ENCODE results near the gene PTPRN2.
"Not testable (repeated sequence)": the region's sequence is repeated elsewhere in the genome, so short reads cannot be mapped to it uniquely, and the experiment has no call there.

PTPRN2 gene

DNA sequence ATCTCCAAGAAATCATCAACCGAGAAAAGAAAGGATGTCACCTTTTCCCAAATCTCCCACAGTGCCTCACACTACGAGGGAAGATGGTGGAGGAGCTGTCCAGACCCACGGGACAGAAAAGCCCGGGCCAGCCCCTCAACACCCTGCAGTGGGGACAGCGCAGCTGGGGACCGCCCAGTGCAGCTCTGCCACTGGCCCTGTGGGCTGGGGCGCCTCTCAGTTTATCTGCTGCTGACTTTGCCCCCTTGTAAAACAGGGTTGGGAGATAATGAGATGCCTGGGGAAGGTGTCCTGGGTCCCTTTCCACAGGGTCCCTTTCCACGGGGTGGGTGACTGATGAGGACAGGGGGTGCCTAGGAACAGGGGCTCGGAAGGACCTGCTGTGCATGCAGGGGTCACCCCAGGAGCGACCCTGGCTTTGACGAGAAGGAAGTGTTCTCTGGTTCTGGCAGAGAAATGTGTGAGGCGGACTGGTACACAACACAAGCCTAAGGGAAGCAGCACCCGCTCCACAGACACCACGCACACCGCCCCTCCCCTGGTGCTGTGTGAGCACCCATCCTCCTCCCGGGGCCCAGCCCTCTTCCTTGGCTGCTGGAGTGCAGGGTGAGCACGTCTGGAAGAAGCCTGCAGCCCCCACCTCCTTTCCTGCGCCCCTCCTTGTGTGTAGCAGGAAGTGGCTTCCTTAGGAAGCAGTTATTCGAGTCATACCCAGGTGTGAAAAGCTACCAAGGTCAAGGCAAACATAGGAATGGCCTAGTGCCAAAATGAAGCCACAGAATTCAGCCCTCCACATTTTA, 911.0 kb downstream of the PTPRN2 start:
- DNase-seq (ENCODE audit: low spot score): no peak

DNA sequence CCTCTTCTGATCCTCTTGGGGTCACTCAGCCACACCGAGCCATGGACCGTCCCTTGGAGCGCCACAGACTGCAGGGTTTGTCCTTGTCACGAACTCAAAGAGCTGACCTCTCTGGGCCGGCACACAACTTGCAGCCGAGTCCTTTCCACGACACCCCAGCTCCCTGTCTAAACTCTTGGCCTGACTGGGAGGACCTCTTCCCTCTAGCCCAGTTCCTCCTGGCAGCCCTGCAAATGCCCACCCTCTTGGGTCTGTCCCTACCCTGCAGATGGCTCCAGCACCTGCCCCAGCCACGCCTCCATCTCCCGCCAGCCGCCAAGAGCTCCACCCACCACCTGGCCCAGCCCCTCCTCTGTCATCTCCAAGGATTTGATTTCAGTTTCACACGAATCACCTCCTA, 911.6 kb downstream of the PTPRN2 start:
- DNase-seq (ENCODE audit: low spot score): no peak

DNA sequence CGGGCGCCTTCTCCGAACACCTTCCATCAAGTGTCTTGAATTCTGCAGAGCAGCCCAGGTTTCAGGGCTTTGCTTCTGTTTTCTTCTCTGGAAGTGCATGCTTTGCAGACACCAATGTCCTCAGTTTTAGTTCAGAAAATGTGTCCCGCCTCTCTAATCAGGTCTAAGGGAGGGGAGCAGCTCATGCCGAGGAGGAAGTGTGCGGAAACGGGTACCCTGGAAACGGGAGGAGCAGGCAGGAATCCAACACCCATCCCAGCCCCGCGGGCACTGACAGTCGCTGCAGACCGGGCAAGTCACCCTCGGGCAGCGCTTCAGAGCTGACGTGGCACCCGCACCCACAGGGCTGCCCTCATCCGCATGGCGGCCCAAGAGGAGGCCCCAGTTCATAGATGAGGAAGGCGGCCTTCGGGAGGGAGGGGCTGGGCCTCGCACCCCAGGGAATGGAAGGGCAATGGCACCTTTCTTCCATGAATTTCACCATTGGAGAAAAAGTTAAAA, 912.1 kb downstream of the PTPRN2 start:
- no peak for DNase-seq (ENCODE audit: low spot score)

DNA sequence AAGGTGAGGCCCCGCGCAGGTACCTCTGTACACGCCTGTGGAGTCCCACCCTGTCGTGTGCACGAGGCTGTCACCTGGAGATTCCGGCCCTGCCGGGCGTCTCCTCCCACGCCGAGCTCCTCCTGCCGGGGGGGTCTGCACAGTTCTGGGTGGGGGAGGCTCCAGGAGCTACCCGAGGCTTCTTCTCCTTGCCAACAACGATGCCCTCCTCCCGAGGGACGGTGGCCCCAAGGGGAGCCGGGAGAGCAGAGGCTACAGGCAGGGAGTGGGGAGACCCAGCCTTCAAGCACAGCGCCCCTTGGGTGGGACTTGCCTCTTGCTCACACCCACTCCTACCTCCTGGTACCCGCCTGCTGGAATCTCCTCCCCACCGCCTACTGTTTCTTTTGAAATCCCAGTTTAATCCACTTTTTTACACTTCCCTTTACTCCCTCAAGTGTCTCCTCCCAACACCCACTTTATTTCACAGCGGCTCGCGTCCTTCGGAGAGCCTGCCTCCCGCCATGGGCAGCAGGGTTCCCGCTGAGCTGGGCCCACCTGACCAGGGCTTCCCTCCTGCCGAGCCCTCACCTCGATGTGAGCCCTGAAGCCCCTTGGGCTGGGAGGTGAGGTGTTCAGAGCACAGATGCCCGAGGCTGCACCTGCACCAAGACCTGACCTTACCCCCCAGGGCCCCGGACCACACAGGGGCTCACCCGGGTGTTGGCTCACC, 912.8 kb downstream of the PTPRN2 start:
- no peak for DNase-seq (ENCODE audit: low spot score)

DNA sequence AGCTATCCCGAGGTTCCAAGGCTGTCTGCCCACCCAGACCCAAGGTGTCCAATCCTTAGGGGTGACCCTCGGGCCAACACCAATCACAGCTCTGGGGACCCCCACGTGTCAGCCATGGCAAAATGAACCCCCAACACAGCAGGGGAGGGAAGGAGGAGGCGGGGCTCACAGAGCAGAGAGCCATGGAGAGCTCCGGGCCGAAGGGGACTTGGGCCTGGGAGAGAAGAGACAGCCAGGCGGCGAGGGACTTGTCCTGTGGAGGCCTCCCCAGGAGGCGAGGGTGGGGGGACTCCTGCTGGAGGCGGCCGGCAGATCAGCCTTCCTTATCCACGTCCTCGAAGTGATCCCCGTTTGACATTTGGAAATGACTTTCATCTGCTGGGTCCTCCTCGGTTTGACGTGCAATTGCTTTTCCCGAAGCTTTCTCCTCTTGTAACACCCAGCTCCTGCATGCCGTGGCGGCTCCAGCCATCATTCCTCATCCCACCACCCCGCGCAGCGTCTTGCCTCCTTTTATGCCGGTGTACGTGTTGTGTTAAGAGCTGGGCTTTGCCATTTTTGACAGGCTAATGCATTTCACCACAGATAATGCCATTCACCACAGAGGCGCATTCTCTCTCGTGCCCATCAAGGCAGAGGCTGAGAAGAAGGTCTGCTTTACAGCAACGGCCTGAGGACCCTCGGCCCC, 913.5 kb downstream of the PTPRN2 start:
- no peak for DNase-seq (ENCODE audit: low spot score)

DNA sequence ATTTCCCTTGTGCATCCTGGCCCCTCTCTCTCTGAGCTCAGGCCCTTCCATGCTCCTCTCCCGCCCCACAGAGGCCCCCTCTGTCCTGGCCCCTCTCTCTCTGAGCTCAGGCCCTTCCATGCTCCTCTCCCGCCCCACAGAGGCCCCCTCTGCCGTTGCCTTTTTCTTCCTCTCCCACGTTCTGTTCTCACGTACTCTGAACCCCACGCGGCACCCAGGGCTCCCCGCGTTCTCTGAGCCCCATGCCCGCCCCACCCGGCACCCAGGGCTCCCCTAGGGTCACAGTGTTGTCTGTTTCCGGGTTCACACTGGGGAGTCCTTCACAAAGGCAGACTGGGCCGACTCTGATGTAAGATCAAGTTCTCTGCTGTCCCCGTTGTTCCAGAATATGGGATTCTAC, 914.0 kb downstream of the PTPRN2 start:
- DNase-seq (ENCODE audit: low spot score): no peak

DNA sequence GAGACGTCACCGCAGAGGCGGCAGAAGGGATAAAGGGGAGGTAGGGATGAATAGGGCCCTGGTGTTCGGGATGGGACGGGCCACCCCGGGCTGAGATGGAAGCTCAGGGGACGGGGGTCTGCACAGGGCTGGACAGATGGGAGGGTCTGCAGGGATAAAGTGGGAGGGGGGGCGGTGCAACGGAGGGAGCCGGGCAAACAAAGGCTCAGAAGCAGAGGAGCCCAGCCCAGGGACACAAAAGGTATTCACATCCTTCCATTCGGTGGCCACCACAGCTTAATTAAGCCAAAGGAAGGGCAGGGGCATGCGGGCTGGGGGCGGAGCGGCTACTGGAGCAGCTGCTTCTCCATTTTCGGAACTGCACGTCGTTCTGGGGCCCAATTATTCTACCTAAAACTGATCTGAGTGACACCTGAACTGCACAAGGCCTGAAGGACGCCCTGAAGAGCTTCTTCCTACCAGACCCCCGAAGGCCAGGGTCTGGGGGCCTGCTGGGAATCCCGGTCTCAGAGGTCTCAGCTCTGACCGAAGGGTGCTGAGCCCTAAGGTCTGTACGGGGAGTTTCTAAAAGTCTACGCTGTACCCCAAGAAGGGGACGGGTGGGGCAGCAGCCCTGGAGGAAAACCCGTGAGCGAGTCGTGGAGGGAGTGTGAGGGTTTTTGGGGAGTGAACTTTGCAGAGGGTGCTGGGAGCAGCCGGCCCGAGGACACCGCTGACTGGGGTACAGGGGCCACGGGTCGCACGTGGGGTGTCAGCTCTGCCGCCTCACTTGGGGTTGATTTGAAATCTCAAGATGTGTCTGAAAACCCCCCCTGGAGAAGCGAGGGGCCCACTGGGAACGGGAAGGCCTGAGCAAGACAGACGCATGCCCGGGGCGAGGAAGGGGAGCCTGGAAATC, 916.0 kb downstream of the PTPRN2 start:
- no peak for DNase-seq (ENCODE audit: low spot score)

DNA sequence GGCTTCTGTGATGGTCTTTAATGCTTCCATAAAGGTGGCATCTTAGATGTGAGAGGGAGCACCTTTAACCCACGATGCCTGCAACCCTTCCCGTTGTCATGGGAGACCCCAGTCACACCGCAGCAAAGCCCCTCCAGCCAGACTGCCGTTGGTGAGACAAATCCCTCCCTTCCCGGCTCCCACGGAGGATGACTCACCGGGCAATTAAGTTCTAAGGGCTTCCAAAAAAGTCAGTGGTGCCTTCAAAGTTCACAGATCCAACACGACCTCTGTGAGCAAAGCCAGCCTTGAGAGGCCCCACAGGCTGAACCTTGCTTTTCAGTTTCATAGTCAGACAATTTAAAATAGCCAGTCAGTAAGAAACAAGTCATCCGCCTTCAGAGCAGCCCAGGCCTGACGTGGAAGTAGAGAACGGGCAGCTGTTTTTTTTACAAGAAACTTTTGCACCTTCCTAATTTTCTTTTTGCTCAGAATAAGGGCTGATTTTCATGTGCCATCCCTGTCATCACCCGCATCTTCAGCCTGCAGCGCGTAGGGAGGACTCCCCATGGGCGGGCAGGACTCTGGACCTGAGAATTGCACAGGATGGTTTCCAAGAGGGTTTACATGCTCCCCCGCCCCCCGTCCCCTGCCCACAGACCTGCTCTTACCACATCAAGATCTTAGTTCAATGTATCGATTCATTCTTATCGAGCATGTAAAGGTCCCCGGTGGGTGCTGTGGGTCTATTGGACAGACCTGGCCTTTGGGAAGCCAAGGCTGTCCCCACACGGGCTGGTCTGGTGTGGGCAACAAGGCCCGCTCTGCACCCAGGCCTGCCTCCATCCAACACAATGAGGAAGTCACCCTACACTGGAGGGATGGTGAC, 916.9 kb downstream of the PTPRN2 start:
- no peak for DNase-seq (ENCODE audit: low spot score)

DNA sequence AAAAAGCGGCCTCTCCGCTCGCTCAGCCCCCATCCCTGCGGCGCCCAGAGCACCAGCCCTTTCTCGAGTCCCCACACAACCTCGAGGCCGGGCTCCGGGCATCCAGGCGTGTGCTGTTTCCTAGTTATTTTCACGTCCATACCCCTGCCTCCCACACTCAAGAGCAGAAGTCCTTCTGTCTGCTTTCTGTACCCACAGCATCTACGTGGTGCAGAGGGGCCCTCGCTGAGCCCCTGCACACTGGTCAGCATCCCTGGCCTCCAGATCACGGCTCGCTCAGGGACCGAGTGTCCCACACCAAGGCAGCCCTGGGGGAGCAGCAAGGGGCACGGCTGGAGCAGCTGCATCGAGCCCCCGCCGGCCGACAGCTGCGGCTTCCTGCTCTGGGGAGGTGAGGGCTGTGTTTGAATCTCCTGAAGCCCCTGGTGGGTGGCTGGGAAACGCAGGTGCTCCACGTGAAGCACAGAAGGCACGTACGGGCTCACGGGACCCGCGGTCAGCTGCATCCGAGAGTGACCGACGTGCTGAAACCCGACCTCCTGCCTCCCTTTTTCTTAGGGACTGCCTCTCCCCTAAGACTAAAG, 917.8 kb downstream of the PTPRN2 start:
- DNase-seq (ENCODE audit: low spot score): no peak

DNA sequence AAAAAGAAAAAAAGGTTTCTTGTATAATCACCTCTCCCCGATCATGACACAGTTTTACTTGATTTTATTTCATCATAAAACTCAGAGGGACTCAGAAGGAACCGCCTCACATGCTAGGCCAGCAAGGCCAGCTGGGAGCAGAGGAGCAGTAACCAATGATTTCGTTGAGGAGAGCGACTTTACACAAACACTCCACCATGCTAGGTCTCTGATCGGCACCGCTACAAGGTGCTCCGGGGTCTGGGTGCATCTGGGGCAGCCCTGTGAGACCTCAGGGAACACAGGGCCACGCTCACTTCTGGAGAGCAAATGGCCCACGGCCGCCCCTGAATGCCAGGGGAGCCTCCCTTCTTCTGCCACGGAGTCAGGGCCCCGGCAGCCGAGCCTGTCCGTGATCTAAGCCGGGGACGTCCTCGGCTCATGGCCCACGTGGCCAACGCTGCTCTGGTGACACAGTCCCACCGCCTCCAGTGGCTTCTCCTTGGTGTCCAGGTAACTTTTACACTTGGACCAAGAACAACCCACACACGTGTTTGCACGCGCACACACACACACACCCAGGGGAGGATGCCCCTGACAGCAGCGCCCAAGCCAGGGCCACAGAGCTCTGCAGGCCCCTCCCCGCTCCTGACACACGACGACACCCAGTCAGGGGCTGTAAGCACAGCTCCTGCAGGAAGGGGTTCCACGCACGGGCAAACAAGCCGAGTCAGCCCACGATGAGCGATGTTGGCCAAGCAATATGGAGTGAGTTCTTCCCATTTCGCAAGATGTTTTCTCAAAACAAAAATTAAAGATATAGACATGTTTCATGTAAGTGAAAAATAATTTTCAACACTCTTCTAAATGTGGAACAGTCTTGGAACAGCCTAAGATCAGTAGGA, 918.5 kb downstream of the PTPRN2 start:
- DNase-seq (ENCODE audit: low spot score): no peak

DNA sequence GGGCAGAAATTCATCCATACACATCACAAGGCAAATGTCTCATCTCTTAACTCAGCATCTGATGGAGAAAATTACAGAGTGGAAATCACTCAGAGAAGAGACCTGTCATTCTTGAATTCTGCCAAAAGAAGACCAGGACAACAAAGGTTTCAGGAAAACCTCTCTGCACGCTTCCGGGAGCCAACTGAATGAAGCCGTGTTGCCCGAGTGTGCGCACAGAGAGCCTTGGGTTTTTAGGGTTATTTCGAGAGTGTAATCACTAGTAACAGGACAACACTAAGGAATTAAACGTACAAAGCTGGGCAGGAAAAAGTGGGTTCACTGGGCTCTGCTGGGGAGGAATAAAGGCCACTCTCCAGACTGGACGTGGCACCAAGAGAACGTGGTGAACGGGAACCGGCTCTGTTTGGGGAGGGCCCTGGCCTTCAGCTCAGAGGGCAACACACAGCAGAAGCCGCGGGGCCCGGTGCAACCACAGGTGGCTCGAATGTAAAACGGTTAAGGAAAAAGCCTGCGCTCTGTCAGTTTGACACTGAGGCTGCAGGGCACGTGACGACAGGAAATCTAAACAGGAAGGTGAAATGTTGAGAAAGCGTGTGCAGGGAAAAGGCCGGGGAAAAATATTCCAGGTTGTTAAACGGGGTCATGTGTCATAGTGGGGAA, 919.3 kb downstream of the PTPRN2 start:
- DNase-seq (ENCODE audit: low spot score): no peak

DNA sequence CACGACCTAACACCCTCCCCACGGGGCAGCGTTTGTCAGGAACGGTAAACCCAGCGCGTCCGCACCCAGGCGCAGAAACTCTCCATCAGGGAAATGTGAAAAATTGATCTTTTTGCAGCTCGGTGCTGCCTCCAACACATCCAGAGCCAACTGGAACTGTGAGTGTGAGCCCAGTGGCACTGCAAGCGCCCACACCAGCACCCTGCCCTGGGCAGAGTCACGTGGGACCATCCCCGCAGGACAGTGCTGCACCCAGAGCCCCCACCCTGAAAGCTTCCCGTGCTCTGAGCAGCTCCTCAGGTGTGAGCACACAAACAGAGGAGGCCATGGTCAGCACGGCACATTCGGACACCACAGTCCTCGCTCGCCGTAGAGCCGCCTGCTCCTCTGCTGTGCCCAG, 919.9 kb downstream of the PTPRN2 start:
- DNase-seq (ENCODE audit: low spot score): no peak

DNA sequence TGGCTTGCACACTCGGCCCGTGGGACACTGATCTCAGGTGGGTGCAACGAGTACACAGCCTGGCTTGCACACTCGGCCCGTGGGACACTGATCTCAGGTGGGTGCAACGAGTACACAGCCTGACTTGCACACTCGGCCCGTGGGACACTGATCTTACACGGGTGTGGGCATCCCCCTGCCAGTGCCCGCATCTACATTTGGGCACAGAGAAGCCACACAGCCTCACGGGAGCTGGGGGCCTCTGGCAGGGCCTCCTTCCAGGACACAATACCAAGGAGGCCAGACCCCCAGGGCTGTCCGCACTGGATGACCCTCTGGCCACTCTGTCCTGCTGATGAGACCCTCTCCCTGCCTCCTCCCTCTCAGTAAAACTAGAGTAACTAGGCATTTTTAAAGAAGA, 920.4 kb downstream of the PTPRN2 start:
- DNase-seq (ENCODE audit: low spot score): no peak

DNA sequence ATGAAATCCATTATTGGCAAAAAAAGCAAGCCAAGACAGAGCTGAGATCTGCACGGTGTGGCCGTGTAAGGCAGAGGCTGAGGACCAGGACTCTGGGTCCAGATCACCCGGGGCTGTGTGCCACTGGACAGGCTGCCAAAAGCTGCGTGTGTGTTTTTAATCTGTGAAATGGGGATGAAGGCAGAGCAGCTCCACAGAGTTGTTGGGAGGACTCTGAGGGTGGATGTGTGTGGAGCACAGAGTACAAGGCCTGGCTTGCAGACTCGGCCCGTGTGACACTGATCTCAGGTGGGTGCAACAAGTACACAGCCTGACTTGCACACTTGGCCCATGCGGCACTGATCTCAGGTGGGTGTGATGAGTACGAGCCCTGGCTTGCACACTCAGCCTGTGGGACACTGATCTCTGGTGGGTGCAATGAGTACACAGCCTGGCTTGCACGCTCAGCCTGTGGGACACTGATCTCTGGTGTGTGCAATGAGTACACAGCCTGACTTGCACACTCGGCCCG, 921.0 kb downstream of the PTPRN2 start:
- DNase-seq (ENCODE audit: low spot score): no peak

DNA sequence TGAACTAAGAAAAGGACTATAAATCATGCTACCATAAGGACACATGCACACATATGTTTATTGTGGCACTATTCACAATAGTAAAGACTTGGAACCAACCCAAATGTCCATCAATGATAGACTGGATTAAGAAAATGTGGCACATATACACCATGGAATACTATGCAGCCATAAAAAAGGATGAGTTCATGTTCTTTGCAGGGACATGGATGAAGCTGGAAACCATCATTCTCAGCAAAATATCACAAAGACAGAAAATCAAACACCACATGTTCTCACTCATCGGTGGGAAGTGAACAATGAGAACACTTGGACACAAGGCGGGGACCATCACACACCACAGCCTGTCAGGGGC, 922.0 kb downstream of the PTPRN2 start:
- DNase-seq (ENCODE audit: low spot score): not testable (repeated sequence)

DNA sequence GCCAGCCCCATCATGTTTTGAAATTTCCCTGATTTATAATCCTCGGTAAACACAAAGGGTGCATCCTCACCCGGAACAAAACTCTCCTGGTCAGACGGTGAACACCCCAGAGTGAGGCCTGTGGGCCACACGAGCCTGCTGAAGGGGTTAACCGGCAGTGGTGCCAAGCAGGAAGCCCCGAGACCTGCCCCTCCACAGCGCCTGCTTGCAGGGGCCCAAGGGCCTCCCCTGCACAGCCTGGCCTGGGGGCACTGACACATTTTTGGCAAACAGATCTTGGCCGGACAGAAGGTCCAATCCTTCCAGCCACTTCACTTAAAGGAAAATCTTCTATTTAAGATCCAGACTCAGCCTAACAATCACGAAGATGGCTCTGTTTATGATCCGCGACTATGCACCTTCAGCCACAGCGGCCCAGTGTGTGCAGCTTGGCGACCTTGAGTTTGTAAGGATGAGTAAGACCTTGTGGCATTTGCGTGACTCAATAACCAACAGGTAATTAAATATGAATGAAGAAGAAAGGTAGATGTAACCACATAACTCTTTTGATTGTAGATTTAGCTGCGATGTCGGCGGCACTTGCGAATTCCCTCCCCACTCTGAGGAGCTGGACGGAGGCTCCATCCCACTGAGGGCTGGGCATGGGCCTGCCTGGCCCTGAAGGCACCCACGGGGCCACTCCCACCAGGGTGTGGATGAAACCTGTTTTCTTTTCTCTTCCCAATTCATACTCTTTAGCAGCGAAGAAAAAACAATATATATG, 922.6 kb downstream of the PTPRN2 start:
- no peak for DNase-seq (ENCODE audit: low spot score)

DNA sequence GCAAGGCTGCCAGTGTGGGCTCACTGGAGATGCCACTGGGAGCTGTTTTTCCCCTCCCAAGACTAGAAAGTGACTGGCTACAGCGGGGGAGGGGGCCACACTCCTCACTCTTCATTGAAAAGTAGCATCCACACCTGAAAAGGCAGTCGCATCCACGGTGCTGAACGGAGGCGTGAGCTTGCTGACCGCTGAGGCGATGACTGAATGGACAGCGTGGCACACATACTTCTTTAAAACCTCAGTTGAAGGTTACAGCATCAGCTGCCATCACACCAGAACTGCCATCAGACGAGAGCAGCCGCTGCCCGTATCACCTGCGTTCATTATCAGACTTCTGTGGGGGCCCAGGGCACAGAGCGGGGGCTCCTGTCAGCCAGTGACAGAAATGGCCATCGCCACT, 923.6 kb downstream of the PTPRN2 start:
- no peak for DNase-seq (ENCODE audit: low spot score)

Measured in LoVo (cell line).